Breast epithelium (tissue), 3 donors: Measurements from ENCODE around the gene TXNRD2.

Experiments
- POLR2A ChIP-seq: fragments of 450-650 bp; IDR thresholded peaks from one replicate; pipeline ENCODE4 v1.6.1; 2016; ENCODE audit warnings: antibody characterized with exemption, mild to moderate bottlenecking, moderate library complexity
- POLR2AphosphoS5 ChIP-seq, 3 donors: sonication (generic); formaldehyde crosslinking; IDR thresholded peaks; one replicate each; pipeline ENCODE4 v1.6.1; 2017; ENCODE audit warnings: antibody characterized with exemption in 3 of 3
- TF ChIP-seq, protein P1 (sequence below), 3 donors: fragments of 450-650 bp; IDR thresholded peaks; one replicate each; pipeline ENCODE4 v1.5.1; 2016 to 2017; ENCODE audit warnings: antibody characterized with exemption in 3 of 3, mild to moderate bottlenecking in 3 of 3, moderate library complexity in 3 of 3

DNA sequence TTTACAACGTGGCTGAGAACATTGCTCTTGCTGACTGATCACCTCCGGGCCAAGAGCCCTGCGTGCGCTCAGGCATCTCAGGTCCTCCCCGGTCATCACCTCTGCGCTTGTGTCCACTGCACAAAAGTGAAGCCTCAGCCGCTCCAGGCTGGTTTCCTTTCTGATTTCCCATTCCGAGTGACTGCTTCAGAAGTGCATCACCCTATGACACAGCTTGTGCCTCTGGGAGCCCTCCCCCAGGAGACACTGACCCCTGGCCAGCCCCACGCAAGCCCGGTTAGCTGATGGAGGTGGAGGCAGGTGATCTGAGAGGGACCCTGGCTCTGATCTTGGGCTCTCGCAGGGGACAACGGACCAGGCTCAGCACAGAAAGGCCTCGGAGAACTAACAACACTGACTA is 48.7 kb downstream of the TXNRD2 start:
- no peak for TF ChIP-seq POLR2A
- TF ChIP-seq, protein P1, sequence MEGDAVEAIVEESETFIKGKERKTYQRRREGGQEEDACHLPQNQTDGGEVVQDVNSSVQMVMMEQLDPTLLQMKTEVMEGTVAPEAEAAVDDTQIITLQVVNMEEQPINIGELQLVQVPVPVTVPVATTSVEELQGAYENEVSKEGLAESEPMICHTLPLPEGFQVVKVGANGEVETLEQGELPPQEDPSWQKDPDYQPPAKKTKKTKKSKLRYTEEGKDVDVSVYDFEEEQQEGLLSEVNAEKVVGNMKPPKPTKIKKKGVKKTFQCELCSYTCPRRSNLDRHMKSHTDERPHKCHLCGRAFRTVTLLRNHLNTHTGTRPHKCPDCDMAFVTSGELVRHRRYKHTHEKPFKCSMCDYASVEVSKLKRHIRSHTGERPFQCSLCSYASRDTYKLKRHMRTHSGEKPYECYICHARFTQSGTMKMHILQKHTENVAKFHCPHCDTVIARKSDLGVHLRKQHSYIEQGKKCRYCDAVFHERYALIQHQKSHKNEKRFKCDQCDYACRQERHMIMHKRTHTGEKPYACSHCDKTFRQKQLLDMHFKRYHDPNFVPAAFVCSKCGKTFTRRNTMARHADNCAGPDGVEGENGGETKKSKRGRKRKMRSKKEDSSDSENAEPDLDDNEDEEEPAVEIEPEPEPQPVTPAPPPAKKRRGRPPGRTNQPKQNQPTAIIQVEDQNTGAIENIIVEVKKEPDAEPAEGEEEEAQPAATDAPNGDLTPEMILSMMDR (IDR thresholded peaks at IDR 0.05), result no peak
- no peak for TF ChIP-seq POLR2AphosphoS5 (IDR thresholded peaks at IDR 0.05)
